ENCODE data around the gene CDH2. TPM values are rescaled to one million over a fixed set of nuclear protein-coding genes. Genes with fewer than 3 reads are reported as not detected.
A peak's percentile ranks its signal among the peaks of the same experiment; 100 is the strongest.

The CDH2 gene
- total RNA-seq, 1 donor from 2014 or later = 1.8 TPM

- Histone ChIP-seq H3K9me3 (no peaks in the 10 kb centered on the region), H3K4me3 (no peak overlapping the region), H3K27me3 (peaks cover 53% of the 10 kb centered on the region), H3K36me3 (no peaks in the 10 kb centered on the region), H3K4me1 (no peaks in the 10 kb centered on the region), H3K27ac (no peak overlapping the region)
- no peak for DNase-seq
- ATAC-seq = peak; percentile 10
- intact Hi-C loops (cut with DNase I) = no loop called here
- TF ChIP-seq CTCF (IDR thresholded peaks at IDR 0.05) = no peak
These were observed 816 bp downstream of the CDH2 start for GRCh38 chr18:28175930-28176697.

- H3K9me3 ChIP-seq = no peaks in the 10 kb centered on the region
- H3K27me3 ChIP-seq = peaks cover 46% of the 10 kb centered on the region
- H3K36me3 ChIP-seq = no peaks in the 10 kb centered on the region
- no peak for TF ChIP-seq CTCF (IDR thresholded peaks at IDR 0.05)
- no peak overlapping the region for H3K4me3 ChIP-seq
- no peaks in the 10 kb centered on the region for H3K4me1 ChIP-seq
- intact Hi-C loops (cut with DNase I) = no loop called here
- DNase-seq = no peak
- peak; percentile 34 for ATAC-seq
- H3K27ac ChIP-seq = no peak overlapping the region
These were observed 1.6 kb downstream of the CDH2 start for GRCh38 chr18:28175150-28175929.

- Histone ChIP-seq H3K9me3 (no peaks in the 10 kb centered on the region), H3K4me1 (no peaks in the 10 kb centered on the region), H3K36me3 (no peaks in the 10 kb centered on the region), H3K27me3 (peaks cover 46% of the 10 kb centered on the region), H3K27ac (no peak overlapping the region), H3K4me3 (no peak overlapping the region)
- no peak for TF ChIP-seq CTCF (IDR thresholded peaks at IDR 0.05)
- DNase-seq = no peak
- intact Hi-C loops (cut with DNase I) = no loop called here
- ATAC-seq = no peak
These were observed 2.6 kb downstream of the CDH2 start for GRCh38 chr18:28174181-28174905.

GRCh38 chr18:28171837-28172236 is 5.1 kb downstream of the CDH2 start:
- Histone ChIP-seq H3K27ac (no peak overlapping the region), H3K36me3 (no peaks in the 10 kb centered on the region), H3K27me3 (peaks cover 31% of the 10 kb centered on the region), H3K9me3 (no peaks in the 10 kb centered on the region), H3K4me3 (no peak overlapping the region), H3K4me1 (no peaks in the 10 kb centered on the region)
- ATAC-seq (no peak), DNase-seq (no peak)
- intact Hi-C loops (cut with DNase I) = no loop called here
- no peak for TF ChIP-seq CTCF (IDR thresholded peaks at IDR 0.05)

GRCh38 chr18:28168725-28169124 is 8.2 kb downstream of the CDH2 start:
- Histone ChIP-seq H3K4me1 (no peaks in the 10 kb centered on the region), H3K36me3 (no peaks in the 10 kb centered on the region), H3K9me3 (no peaks in the 10 kb centered on the region), H3K27me3 (peaks cover 5% of the 10 kb centered on the region), H3K27ac (no peak overlapping the region), H3K4me3 (no peak overlapping the region)
- ATAC-seq = no peak
- intact Hi-C loops (cut with DNase I) = no loop called here
- no peak for DNase-seq
- TF ChIP-seq CTCF (IDR thresholded peaks at IDR 0.05) = no peak

Measured in upper lobe of right lung (tissue), 1 donor.